IPS-15b (cell line): ENCODE data around the gene RIPOR3.
"Not testable (repeated sequence)": the region's sequence is repeated elsewhere in the genome, so short reads cannot be mapped to it uniquely, and the experiment has no call there.

Experiments used
- H3K27me3 ChIP-seq: one replicate; pipeline ENCODE4 v1.6.1; 2013; ENCODE audit warnings: low read length; ENCODE audit not compliant: control insufficient read depth, insufficient read depth
- H3K36me3 ChIP-seq: one replicate; pipeline ENCODE4 v1.6.1; 2013; ENCODE audit warnings: low read length; ENCODE audit not compliant: control insufficient read depth, insufficient read depth
- H3K4me1 ChIP-seq: one replicate; pipeline ENCODE4 v1.6.1; 2013; ENCODE audit warnings: mild to moderate bottlenecking, low read length; ENCODE audit not compliant: control insufficient read depth, insufficient read depth
- H3K4me3 ChIP-seq: one replicate; pipeline ENCODE4 v1.5.1; 2013; ENCODE audit warnings: low read depth, low read length
- H3K9ac ChIP-seq: one replicate; pipeline ENCODE4 v1.6.1; 2013; ENCODE audit warnings: low read depth, mild to moderate bottlenecking, low read length
- H3K9me3 ChIP-seq: one replicate; pipeline ENCODE4 v1.6.1; 2013; ENCODE audit warnings: mild to moderate bottlenecking, low read length; ENCODE audit not compliant: control insufficient read depth, insufficient read depth

RIPOR3 gene

GRCh38 chr20:50630578-50631263, 60.6 kb downstream of the RIPOR3 start:
- H3K27me3 ChIP-seq: no peaks in the 10 kb centered on the region
- H3K9ac ChIP-seq: peak overlapping the region; percentile 8
- H3K9me3 ChIP-seq: no peaks in the 10 kb centered on the region
- no peaks in the 10 kb centered on the region for H3K36me3 ChIP-seq
- H3K4me1 ChIP-seq: peaks cover 2% of the 10 kb centered on the region
- no peak overlapping the region for H3K4me3 ChIP-seq

DNA sequence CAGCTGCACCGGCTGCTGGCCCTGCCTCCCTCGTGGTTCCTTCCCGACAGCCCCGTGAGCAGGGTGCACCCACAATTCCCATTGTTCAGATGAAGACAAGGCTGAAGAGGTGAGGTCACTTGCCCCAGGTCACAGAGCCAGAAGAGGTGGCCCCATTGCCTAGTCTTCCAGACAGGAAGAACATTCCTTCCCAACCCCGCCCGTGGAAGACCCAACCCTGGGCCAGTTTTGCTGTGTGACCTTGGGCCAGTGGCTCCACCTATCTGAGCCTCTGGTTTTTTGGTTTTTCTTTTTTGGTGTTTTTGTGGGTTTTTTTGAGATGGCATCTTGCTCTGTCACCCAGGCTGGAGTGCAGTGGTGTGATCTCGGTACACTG, 61.7 kb downstream of the RIPOR3 start:
- Histone ChIP-seq H3K4me1 (peaks cover 2% of the 10 kb centered on the region), H3K9me3 (no peaks in the 10 kb centered on the region), H3K4me3 (no peak overlapping the region), H3K36me3 (no peaks in the 10 kb centered on the region), H3K27me3 (no peaks in the 10 kb centered on the region), H3K9ac (no peak overlapping the region)

DNA sequence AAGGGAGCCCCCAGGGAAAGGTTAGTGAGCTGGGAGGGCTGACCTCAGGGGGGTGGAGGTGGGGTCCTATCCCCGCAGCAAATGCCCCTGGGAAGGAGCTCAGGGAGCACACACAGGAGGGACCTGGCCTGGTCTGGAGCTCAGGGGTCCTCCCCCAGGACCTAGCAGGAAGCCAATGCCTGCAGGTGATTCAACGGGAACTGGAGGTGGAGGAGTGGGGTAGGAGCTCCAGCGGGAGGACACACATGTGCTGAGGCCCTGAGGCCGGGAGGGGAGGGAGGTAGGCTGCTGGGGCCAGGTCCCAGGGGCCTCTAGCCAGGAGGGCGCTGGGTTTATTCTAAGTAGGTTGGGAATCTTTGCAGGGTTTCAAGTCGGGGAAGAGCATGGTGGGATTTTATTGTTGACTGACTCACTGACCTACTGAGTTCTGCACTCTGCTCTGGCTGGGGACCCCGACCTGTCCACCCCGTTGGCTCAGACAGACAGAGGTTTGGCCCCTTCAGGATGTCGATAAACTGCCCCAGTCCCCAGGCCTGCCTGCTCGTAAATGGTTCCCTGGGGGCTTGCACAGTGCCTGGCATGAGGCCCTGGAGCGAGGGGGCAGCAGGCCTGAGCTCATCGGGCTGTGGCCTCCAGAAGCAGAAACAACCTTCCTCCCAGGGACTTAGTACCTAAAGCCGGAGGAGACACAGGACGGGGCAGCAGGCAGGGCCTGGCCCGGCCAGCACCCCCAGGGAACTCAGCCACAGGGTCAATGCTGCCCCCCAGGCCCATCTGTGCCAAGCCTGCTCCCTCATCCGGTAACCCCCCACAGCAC, 62.3 kb downstream of the RIPOR3 start:
- H3K9ac ChIP-seq: no peak overlapping the region
- peaks cover 2% of the 10 kb centered on the region for H3K4me1 ChIP-seq
- no peak overlapping the region for H3K4me3 ChIP-seq
- no peaks in the 10 kb centered on the region for H3K9me3 ChIP-seq
- no peaks in the 10 kb centered on the region for H3K27me3 ChIP-seq
- no peaks in the 10 kb centered on the region for H3K36me3 ChIP-seq

GRCh38 chr20:50628332-50628731, 63.0 kb downstream of the RIPOR3 start:
- H3K9ac ChIP-seq: no peak overlapping the region
- H3K9me3 ChIP-seq: no peaks in the 10 kb centered on the region
- H3K4me3 ChIP-seq: no peak overlapping the region
- peaks cover 2% of the 10 kb centered on the region for H3K4me1 ChIP-seq
- H3K27me3 ChIP-seq: no peaks in the 10 kb centered on the region
- H3K36me3 ChIP-seq: no peaks in the 10 kb centered on the region

DNA sequence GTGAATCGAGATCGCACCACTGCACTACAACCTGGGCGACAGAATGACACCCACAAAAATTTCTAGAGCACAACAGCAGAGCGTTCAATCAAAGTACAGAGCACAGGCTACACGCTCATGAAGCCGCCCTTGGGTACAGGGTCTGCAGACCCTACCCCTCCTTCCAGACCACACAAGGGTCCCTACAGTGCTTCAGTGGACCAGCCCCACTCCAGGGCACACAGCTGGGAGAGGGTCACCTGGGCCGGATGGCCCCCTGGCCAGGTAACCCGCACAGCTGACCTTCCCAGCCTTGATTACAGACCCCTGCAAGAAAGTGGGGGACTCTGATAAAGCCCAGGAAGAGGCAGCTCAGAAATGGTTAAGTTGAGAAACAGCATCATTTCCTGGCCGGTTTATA, 63.6 kb downstream of the RIPOR3 start:
- no peaks in the 10 kb centered on the region for H3K9me3 ChIP-seq
- no peak overlapping the region for H3K9ac ChIP-seq
- peaks cover 2% of the 10 kb centered on the region for H3K4me1 ChIP-seq
- H3K27me3 ChIP-seq: no peaks in the 10 kb centered on the region
- no peak overlapping the region for H3K4me3 ChIP-seq
- no peaks in the 10 kb centered on the region for H3K36me3 ChIP-seq

GRCh38 chr20:50625986-50626677, 65.2 kb downstream of the RIPOR3 start:
- H3K27me3 ChIP-seq: no peaks in the 10 kb centered on the region
- H3K36me3 ChIP-seq: no peaks in the 10 kb centered on the region
- H3K4me3 ChIP-seq: no peak overlapping the region
- H3K9ac ChIP-seq: no peak overlapping the region
- H3K4me1 ChIP-seq: peaks cover 2% of the 10 kb centered on the region
- peaks cover 2% of the 10 kb centered on the region for H3K9me3 ChIP-seq

- no peak overlapping the region for H3K9ac ChIP-seq
- H3K27me3 ChIP-seq: no peaks in the 10 kb centered on the region
- H3K4me3 ChIP-seq: no peak overlapping the region
- H3K36me3 ChIP-seq: no peaks in the 10 kb centered on the region
- peaks cover 2% of the 10 kb centered on the region for H3K4me1 ChIP-seq
- H3K9me3 ChIP-seq: peaks cover 5% of the 10 kb centered on the region
Measured at GRCh38 chr20:50624351-50625016, 66.9 kb downstream of the RIPOR3 start.

DNA sequence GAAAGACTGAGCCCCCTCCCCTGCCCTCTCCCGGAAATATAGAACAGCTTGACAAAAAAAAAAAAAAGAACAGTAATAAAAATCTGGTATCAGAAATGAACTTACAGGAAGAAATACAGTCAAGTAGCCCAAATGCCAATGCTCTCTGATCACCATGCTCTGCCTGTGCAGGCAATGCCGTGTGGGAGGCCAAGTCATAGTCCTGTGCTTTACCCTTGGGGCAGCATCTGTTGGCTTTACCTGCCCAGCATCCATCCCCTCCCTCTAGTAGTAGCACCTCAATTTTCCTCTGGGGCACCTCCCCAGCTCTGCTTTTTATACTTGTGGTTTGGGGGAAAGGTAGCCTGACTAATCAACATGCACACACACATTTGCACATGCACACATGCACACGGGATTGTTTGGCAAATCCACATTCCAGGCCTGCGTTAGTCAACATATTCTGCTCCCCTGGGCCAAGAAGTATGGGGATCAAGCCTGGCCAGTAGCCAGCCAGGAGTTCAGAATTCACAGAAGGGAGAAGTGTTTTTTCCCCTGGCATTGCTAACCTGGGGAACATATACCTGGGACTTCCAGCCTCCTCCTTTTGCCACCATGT, 70.2 kb downstream of the RIPOR3 start:
- H3K4me1 ChIP-seq: peaks cover 2% of the 10 kb centered on the region

GRCh38 chr20:50620459-50620858, 70.9 kb downstream of the RIPOR3 start:
- not testable (repeated sequence) for H3K36me3 ChIP-seq, H3K4me1 ChIP-seq, H3K4me3 ChIP-seq, H3K9me3 ChIP-seq, H3K27me3 ChIP-seq, H3K9ac ChIP-seq

More for the DNA sequence above, 70.2 kb downstream of the RIPOR3 start:
- Histone ChIP-seq H3K4me3 (no peak overlapping the region), H3K27me3 (no peaks in the 10 kb centered on the region), H3K36me3 (no peaks in the 10 kb centered on the region), H3K9ac (no peak overlapping the region), H3K9me3 (peaks cover 5% of the 10 kb centered on the region)

- Histone ChIP-seq H3K36me3 (no peaks in the 10 kb centered on the region), H3K9ac (no peak overlapping the region), H3K9me3 (peaks cover 5% of the 10 kb centered on the region), H3K4me1 (no peaks in the 10 kb centered on the region), H3K27me3 (no peaks in the 10 kb centered on the region), H3K4me3 (no peak overlapping the region)
Measured at GRCh38 chr20:50618537-50618936, 72.8 kb downstream of the RIPOR3 start.

GRCh38 chr20:50617022-50617421, 74.3 kb downstream of the RIPOR3 start:
- no peaks in the 10 kb centered on the region for H3K27me3 ChIP-seq
- H3K4me3 ChIP-seq: no peak overlapping the region
- H3K36me3 ChIP-seq: no peaks in the 10 kb centered on the region
- no peaks in the 10 kb centered on the region for H3K4me1 ChIP-seq
- no peak overlapping the region for H3K9ac ChIP-seq
- peaks cover 5% of the 10 kb centered on the region for H3K9me3 ChIP-seq
